Neural cell (in vitro differentiated cells): ENCODE data around the gene TSNAX.

Experiments
- SMC3 ChIP-seq: fragments of 450-650 bp; conservative IDR thresholded peaks from 2 replicates; pipeline ENCODE4 v1.6.1; 2014; ENCODE audit warnings: antibody characterized with exemption, mild to moderate bottlenecking, moderate library complexity; ENCODE audit not compliant: poor library complexity
- TAF1 ChIP-seq: IDR thresholded peaks from 2 replicates; pipeline ENCODE4 v1.6.1; 2012; ENCODE audit warnings: low read depth
- TF ChIP-seq, protein P1 (sequence below): fragments of 450-650 bp; IDR thresholded peaks from 2 replicates; pipeline ENCODE4 v1.5.1; 2014; ENCODE audit warnings: antibody characterized with exemption, mild to moderate bottlenecking, moderate library complexity; ENCODE audit not compliant: poor library complexity, severe bottlenecking
- TF ChIP-seq, protein P2 (sequence below): IDR thresholded peaks from 2 replicates; pipeline ENCODE4 v1.6.1; 2012; ENCODE audit warnings: borderline replicate concordance

DNA sequence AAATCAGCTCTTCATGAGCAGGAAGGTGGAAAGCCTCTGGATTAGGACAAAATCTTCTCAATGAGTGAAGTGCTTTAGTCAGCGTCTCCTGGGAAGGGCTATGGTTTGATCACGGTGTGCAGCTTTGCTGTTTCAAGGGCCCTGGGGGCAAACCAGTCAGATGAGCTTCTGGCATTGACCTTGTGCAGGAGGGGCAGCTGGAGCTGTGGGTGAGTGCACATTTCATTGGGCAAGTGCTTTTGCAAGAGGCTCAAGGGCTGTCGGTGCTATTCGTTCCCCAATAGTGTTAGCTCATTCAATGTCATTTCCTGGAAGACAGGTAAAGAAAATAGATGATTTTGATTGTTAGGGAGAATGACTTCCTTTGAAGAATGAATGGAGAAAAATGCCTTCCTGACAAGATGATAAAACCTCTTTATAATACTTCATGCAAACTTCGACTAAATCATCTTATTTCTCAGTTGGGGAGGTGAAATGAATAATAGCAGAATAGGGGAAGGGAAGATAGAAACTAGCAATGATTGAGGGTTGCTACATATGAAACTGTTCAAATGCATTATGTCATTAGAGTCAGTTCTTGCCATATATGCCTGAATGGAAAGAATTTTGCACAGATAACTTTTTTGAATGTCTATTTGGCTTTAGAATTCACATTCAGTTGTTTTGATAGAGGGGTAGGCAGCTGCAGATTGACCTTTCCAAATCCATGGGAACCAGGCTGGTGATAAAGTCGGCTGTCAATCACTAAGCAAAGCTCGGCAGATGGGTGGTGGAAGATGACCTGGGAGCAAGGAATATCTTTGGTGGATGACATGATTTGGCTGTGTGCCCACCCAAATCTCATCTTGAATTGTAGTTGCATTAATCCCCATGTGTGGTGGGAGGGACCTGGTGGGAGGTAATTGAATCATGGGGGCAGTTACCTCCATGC, 85.2 kb downstream of the TSNAX start:
- TF ChIP-seq, protein P1, sequence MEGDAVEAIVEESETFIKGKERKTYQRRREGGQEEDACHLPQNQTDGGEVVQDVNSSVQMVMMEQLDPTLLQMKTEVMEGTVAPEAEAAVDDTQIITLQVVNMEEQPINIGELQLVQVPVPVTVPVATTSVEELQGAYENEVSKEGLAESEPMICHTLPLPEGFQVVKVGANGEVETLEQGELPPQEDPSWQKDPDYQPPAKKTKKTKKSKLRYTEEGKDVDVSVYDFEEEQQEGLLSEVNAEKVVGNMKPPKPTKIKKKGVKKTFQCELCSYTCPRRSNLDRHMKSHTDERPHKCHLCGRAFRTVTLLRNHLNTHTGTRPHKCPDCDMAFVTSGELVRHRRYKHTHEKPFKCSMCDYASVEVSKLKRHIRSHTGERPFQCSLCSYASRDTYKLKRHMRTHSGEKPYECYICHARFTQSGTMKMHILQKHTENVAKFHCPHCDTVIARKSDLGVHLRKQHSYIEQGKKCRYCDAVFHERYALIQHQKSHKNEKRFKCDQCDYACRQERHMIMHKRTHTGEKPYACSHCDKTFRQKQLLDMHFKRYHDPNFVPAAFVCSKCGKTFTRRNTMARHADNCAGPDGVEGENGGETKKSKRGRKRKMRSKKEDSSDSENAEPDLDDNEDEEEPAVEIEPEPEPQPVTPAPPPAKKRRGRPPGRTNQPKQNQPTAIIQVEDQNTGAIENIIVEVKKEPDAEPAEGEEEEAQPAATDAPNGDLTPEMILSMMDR, result no peak
- TF ChIP-seq TAF1 (no peak), SMC3 (no peak)
- TF ChIP-seq, protein P2, sequence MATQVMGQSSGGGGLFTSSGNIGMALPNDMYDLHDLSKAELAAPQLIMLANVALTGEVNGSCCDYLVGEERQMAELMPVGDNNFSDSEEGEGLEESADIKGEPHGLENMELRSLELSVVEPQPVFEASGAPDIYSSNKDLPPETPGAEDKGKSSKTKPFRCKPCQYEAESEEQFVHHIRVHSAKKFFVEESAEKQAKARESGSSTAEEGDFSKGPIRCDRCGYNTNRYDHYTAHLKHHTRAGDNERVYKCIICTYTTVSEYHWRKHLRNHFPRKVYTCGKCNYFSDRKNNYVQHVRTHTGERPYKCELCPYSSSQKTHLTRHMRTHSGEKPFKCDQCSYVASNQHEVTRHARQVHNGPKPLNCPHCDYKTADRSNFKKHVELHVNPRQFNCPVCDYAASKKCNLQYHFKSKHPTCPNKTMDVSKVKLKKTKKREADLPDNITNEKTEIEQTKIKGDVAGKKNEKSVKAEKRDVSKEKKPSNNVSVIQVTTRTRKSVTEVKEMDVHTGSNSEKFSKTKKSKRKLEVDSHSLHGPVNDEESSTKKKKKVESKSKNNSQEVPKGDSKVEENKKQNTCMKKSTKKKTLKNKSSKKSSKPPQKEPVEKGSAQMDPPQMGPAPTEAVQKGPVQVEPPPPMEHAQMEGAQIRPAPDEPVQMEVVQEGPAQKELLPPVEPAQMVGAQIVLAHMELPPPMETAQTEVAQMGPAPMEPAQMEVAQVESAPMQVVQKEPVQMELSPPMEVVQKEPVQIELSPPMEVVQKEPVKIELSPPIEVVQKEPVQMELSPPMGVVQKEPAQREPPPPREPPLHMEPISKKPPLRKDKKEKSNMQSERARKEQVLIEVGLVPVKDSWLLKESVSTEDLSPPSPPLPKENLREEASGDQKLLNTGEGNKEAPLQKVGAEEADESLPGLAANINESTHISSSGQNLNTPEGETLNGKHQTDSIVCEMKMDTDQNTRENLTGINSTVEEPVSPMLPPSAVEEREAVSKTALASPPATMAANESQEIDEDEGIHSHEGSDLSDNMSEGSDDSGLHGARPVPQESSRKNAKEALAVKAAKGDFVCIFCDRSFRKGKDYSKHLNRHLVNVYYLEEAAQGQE, result peak; percentile 24
